Stimulated activated CD4-positive, alpha-beta T cell treated with anti-CD3 and anti-CD28 coated beads, Interleukin-15, amount 100 ng/mL, for 1 hour (primary cell): ENCODE measurements around the gene LRRC43.

Source experiments
- DNase-seq, 2 donors: peaks; one replicate each; pipeline ENCODE4 v3.0.0-alpha.2; 2020; ENCODE audit warnings: low read depth in 1 of 2, low spot score in 1 of 2

The LRRC43 gene

DNA sequence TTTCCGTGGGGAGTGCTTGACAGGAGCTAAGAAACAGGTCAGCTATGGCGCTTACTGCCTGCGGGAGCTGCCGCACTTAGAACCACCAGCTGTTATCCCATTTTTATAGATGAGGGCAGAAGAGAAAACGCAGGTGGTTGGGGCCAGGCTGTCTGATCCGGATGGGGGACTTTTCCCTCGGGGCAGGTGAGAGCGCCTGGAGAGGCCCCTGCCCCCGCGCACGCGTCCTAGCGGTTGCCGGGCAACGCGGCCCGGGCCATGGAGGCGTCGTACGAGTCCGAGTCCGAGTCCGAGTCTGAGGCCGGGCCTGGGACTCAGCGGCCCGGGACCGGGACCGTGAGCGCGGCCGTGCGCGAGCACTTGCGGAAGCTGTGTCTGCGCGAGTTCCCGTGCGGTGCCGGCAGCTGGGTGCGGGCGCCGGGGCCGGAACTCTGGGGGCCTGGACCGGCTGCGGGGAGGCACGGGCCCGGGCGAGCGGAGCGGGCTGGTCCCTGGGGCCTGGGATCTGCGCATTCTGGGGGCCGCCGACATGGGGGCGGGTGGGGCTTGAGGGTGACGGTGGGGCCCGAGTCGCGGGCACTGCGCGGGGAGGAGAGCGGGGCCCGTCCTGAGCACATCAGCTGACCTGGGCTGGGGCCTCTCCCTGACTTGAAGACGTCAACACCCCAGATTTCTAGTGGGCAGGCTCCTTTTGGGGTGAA, at the start of gene LRRC43:
Gene LRRC43 (plus strand): TSS at position 237 of the 701 bp plus-strand sequence. CDS start 22 bp downstream, at position 259.
- DNase-seq, result no peak

- no peak for DNase-seq
Measured at GRCh38 chr12:122133192-122133950, 49.6 kb upstream of the LRRC43 start.

DNA sequence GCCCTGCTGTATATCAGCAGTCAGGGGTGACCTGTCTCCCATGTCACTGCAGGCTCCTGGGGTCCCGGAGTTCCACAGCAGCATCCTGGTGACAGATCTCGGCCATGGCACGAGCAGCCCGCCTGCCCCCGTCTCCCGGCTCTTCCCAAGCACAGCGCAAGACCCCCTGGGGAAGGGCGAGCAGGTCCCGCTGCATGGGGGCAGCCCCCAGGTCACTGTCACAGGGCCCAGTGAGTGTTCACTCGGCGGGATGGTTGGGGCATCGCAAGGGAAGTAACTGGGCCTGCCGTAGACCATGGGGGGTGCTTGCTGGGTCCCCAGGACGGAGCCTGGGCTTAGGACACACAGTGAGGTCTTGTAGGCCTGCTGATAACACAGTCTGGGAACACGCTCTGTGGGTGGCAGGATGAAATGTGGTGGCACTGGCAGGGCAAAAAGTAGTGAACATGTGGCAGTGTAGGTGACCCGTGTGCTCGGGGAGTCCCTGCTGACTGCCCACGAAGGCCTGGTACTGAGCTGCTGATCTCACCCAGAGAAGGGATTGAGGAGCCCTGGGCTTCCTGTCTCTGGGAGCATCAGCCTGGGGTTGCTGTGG, 47.4 kb upstream of the LRRC43 start:
- no peak for DNase-seq

DNA sequence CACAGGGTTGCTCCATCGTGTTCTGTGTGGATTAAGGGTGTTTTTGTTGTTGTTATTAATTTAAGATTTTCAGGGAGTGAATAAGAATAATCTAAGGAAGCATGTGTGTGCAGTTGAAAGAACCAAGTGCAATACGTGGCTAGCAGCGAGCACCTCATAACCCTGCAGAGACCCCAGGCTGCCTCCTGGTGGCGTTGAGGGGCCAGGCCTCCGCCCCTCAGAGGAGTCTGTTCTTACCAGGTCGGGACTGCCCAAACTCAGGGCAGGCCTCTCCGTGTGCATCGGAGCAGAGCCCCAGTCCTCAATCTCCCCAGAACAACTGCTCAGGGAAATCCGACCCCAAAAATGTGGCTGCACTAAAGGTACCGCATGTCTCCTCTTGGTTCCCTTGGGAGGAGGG, 45.7 kb upstream of the LRRC43 start:
- no peak for DNase-seq

GRCh38 chr12:122137681-122138080, 45.2 kb upstream of the LRRC43 start:
- DNase-seq, result no peak

DNA sequence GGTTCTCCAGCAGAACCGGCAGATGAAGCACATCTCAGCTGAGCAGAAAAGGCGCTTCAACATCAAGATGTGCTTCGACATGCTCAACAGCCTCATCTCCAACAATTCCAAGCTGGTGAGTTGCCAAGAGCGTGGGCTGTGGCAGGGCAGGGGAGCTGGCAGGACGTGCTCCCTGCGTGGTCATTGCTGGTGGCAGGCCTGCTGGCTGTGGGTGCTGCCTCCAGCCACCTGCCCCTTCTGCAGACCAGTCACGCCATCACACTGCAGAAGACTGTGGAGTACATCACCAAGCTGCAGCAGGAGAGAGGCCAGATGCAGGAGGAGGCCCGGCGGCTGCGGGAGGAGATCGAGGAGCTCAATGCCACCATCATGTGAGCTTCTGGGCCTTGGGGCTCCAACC, 44.7 kb upstream of the LRRC43 start:
- DNase-seq, result no peak

DNA sequence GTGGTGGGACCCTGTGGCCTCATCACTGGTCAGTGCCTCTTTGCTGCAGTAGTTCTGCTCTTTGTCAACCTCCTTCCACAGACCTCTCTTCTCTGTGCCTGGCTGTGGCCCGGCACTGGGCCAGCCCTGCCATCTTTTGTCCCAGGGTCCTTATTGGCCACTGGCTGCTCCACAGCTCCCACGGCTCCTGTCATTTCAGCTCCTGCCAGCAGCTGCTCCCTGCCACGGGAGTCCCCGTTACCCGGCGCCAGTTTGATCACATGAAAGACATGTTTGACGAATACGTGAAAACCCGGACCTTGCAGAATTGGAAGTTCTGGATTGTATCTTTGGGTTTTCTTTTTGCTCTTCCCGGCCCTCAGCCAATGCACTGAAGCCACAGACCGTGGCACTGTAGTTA, 44.3 kb upstream of the LRRC43 start:
- DNase-seq, result no peak

GRCh38 chr12:122139266-122139665, 43.7 kb upstream of the LRRC43 start:
- DNase-seq, result no peak

- no peak for DNase-seq
Measured at GRCh38 chr12:122139941-122140340, 43.0 kb upstream of the LRRC43 start.

GRCh38 chr12:122140467-122141257, 42.3 kb upstream of the LRRC43 start:
- DNase-seq, result no peak

GRCh38 chr12:122141911-122142725, 40.8 kb upstream of the LRRC43 start:
- no peak for DNase-seq

DNA sequence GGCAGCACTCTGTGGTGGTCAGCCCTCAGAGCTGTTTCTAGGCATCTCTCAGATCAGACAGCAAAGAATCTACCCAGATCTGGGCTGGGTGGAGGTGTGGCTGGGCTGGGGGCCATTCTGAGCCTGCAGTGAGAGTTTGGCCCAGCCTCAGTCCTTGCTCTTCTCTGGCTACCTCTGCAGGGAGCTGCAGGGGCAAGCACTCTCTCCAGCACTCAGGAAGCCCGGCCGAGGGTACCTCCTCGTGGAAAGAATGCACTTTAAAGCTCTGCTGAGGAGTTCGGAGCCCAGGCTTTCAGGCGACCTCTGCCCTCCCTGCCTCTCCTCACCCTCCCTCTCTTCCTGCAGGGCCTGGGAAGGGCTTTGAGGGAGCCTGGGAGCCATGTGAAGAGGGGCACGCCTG, 40.1 kb upstream of the LRRC43 start:
- no peak for DNase-seq

GRCh38 chr12:122144885-122145284, 38.0 kb upstream of the LRRC43 start:
- no peak for DNase-seq

- DNase-seq, result no peak
Measured at GRCh38 chr12:122145505-122146330, 37.2 kb upstream of the LRRC43 start.

- DNase-seq, result no peak
Measured at GRCh38 chr12:122147514-122148290, 35.2 kb upstream of the LRRC43 start.

- DNase-seq, result no peak
Measured at GRCh38 chr12:122148657-122149056, 34.3 kb upstream of the LRRC43 start.

DNA sequence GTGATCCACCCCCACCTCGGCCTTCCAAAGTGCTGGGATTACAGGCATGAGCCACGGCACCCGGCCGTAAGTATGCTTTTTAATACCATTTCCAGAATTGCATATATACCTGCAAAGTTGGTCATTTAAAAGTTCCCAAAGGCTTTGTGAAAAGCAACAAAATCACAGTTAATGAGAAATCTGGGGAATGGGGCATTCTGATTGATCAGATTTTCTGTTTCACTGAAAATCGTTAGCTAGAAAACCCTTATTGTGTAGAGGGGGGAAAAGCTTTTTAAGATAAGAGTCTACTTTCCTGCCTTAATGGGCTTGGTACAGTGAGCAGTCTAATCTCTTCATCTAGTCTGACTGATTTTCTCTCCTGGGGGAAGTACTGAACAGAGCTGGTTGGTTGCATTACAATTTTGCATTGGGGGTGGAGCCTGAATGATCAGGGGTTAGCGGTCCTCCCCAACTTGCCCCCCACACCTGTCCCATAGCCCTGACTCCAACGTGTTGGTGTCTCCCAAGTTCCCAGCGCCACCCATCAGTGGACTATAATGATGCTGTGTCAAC, 32.7 kb upstream of the LRRC43 start:
- DNase-seq, result no peak

- DNase-seq, result no peak
Measured at GRCh38 chr12:122152754-122153153, 30.2 kb upstream of the LRRC43 start.

DNA sequence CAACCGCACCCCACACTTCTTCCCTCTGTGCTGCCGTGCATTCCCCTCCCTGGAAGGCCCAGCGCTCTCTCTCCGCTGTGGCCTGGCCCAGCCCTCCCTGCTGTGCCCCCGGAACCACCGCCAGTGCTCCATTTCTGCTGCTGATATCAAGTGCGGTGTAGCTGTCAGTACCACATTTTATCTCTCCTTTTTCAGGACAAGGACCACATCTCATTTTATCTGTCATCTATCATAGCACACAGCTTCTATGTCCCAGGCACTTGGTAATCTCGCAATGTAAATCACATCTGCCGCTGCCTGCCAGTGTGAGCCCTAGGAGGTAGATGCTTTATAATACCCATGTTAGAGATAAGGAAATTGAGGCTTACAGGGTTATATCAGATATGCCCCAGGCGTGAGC, 27.2 kb upstream of the LRRC43 start:
- no peak for DNase-seq
